VCaP (cell line): ENCODE results near the gene HYKK.

Source experiments
- H3K27ac ChIP-seq: fragments of 450-650 bp; 2 replicates; pipeline ENCODE4 v1.5.1; 2017
- TF ChIP-seq, protein P1 (sequence below): fragments of 450-650 bp; conservative IDR thresholded peaks from 2 replicates; pipeline ENCODE4 v1.5.1; 2017; ENCODE audit warnings: mild to moderate bottlenecking, moderate library complexity

Gene HYKK

DNA sequence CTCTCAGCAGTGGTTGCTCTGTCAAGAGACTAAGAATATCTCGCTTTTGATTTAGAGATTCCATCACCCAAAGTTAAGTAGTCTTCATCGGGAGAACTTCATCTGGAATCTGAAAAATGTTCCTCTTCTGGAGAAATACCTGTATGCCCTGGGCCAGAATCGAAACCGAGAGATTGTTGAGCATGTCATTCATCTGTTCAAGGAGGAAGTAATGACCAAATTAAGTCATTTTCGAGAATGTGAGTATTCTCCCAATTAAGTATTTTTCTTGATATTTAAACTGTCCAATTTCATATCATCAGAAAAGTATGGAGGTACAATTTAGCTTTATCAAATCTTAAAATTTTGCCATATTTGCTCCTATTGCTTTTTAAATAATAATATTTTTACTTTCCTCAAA is 19.9 kb downstream of the HYKK start:
- H3K27ac ChIP-seq = no peak overlapping the region
- TF ChIP-seq, protein P1, sequence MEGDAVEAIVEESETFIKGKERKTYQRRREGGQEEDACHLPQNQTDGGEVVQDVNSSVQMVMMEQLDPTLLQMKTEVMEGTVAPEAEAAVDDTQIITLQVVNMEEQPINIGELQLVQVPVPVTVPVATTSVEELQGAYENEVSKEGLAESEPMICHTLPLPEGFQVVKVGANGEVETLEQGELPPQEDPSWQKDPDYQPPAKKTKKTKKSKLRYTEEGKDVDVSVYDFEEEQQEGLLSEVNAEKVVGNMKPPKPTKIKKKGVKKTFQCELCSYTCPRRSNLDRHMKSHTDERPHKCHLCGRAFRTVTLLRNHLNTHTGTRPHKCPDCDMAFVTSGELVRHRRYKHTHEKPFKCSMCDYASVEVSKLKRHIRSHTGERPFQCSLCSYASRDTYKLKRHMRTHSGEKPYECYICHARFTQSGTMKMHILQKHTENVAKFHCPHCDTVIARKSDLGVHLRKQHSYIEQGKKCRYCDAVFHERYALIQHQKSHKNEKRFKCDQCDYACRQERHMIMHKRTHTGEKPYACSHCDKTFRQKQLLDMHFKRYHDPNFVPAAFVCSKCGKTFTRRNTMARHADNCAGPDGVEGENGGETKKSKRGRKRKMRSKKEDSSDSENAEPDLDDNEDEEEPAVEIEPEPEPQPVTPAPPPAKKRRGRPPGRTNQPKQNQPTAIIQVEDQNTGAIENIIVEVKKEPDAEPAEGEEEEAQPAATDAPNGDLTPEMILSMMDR = no peak

DNA sequence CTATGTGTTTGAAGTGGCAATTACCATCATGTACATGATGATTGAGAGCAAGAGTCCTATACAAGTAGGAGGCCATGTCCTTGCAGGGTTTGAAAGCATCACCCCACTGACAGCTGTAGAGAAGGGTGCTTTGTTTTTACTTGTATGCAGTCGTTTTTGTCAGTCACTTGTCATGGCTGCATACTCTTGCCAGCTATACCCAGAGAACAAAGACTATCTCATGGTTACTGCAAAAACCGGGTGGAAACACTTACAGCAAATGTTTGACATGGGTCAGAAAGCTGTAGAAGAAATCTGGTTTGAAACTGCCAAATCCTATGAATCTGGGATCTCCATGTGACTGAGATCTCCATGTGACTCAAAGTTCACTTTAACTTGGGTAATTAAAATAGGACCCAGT is 26.0 kb downstream of the HYKK start:
- H3K27ac ChIP-seq = no peak overlapping the region
- TF ChIP-seq, protein P1 = no peak

DNA sequence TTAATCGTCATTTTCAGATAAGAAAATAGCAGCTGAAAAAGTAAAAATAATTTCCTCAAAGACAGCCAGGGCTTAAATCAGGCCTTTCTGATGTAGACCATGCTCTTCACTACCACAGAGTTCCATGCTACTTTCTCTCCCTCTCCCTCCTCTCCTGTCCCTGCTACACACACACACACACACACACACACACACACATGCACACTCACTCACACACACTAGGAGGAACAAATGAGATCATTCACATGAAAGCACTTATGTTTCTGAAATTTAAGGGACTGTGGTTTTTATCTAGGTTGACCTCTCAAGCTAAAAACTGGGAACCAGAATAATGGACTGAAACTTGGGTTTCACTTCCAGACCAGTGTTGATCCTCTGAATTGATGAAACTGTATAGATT is 28.8 kb downstream of the HYKK start:
- no peak overlapping the region for H3K27ac ChIP-seq
- TF ChIP-seq, protein P1 = no peak

DNA sequence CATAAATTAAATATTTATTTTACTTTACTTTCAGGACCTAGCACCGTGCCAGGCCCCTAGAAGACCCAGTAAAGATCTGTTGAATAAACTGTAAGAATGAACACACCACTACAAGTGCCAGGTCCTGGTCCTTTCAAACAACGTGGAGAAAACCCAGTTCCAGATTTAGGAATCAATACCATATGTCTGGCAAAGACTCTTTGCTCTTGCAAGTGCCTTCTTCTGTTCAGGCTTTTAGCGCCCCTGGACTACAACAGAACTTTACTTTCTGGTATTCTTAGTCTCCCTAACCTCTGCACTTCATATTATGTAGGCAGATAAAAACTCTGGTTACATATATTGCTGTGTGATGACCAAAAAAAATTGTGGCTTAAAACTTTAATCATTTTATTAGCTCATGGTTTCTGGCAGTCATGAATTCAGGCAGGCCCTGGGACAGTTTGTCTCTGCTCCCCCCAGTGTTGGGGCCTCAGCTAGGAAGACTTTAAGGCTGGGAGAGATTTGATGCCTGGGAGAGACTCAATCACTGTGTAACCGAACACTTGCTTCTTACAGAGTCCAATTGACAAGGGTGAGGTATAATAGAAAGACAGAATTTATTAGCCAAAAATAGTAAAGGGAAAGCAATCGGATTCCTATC is 30.0 kb downstream of the HYKK start:
- TF ChIP-seq, protein P1 = no peak
- H3K27ac ChIP-seq = no peak overlapping the region

DNA sequence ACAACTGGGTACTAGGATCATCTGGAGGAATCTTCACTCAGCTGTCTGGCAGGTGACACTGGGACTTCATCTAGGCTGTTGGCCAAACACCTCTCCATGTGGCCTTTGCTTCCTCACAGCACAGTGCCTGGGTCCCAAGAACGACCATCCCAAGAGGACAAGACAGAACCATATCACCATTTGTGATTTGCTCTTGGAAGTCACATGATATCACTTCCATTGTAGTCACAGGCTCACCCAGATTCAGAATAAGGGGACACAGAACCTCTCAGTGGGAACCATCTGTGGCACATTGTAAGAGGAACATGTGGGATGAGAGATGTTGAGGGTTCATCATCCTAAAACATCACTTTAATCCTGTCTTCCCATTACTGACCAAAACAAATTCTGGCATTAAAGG is 31.0 kb downstream of the HYKK start:
- H3K27ac ChIP-seq = no peak overlapping the region
- TF ChIP-seq, protein P1 = no peak

DNA sequence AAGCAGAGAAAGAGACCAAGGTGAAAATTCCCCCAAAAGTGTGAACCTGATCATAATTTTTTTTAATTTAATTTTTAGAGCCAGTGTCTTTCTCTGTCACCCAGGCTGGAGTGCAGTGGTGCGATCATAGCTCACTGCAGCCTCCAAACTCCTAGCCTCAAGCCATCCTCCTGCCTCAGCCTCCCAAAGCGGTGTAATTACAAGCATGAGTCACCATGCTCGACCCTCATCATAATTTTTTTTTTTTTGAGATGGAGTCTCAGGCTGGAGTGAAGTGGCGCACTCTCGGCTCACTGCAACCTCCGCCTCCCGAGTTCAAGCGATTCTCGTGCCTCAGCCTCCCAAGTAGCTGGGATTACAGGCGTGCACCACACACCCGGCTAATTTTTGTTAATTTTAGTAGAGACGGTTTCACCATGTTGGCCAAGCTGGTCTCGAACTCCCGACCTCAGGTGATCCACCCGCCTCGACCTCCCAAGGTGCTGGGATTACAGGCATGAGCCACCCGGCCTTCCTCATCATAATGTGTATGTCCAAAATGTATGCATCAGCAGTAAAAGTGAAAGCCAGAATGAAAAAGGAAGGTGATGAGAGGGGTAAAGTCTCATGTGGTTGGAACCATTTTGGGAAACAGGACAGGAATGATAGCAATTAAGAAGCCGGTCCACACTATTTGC is 32.2 kb downstream of the HYKK start:
- H3K27ac ChIP-seq = peak overlapping the region; percentile 94

DNA sequence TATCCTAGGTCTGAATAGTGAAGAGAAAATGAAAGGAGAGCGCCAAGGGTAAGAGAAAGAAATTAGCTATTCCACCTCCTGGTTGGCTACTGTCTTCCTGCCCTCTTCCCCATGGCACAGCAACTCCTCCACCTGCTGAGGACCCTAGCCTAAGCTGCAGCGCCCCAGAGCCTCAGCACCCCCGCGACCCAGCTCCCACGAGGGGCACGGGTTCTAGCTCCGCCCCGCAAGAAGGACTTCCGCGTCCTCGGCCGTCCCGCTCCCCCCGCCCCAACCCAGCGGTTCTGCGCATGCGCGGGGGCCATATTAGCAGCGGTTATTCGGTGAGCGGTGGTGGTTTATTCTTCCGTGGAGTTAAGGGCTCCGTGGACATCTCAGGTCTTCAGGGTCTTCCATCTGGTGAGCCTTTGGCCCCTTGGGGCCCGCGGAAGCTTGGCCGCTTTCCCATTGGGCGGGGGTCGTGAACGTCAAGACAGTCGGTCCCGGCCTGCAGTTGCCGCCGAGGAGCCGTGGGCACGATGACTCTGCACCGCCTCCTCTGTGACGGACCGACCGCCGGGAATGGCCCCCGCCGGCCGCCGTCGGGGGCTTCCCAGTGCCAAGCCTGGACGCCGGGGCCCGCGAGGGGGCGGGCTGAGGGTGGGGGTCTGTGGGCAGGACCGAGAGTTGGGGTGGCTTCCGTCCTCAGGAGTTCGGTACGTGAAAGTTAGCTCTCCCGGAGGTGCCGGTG is 32.9 kb downstream of the HYKK start, which contains the start of gene PSMA4:
TSS of gene PSMA4 (plus strand) at position 304 of the 730 bp plus-strand sequence. CDS start 1,484 bp downstream, outside the sequence.
- TF ChIP-seq, protein P1 = 0 out of 2 replicates have a peak, but pooled peaks have one; percentile 13
- peak within 1 kb of the TSS; percentile 94 for H3K27ac ChIP-seq
